BLaER1 treated with 17β-estradiol and CSF1 and Interleukin-3, amounts not matched to agents 10 nM and 100 nM (cell line): ENCODE results near the gene ANKRD30A.
"Not testable (repeated sequence)": the region's sequence is repeated elsewhere in the genome, so short reads cannot be mapped to it uniquely, and the experiment has no call there.

Experiments
- H3K27ac ChIP-seq, 11 experiments: shearing (Covaris generic); formaldehyde crosslinking; 2 replicates each; pipeline ENCODE4 v1.8.1; 2022
- H3K27me3 ChIP-seq, 11 experiments: shearing (Covaris generic); formaldehyde crosslinking; 2 replicates each; pipeline ENCODE4 v1.8.1; 2022
- H3K36me3 ChIP-seq, 11 experiments: shearing (Covaris generic); formaldehyde crosslinking; 2 replicates each; pipeline ENCODE4 v1.8.1; 2022
- H3K4me1 ChIP-seq, 10 experiments: shearing (Covaris generic); formaldehyde crosslinking; 2 replicates each; pipeline ENCODE4 v1.8.1; 2022
- H3K4me2 ChIP-seq, 11 experiments: shearing (Covaris generic); formaldehyde crosslinking; 2 replicates each; pipeline ENCODE4 v1.8.1; 2022
- H3K4me3 ChIP-seq, 10 experiments: shearing (Covaris generic); formaldehyde crosslinking; 2 replicates each; pipeline ENCODE4 v1.8.1; 2022
- H3K9ac ChIP-seq, 11 experiments: shearing (Covaris generic); formaldehyde crosslinking; 2 replicates each; pipeline ENCODE4 v1.8.1; 2022
- H3K9me3 ChIP-seq, 11 experiments: shearing (Covaris generic); formaldehyde crosslinking; replicated peaks in 1 of 11; 2 replicates each; pipeline ENCODE4 v1.8.1; 2022
- H4K20me1 ChIP-seq, 11 experiments: shearing (Covaris generic); formaldehyde crosslinking; 2 replicates each; pipeline ENCODE4 v1.8.1; 2022
- Cebpa-rat ChIP-seq, 11 experiments: shearing (Covaris generic); IDR thresholded peaks; 2 replicates each; pipeline ENCODE4 v1.8.1; 2022

Gene ANKRD30A

GRCh38 chr10:37125191-37125732 is at the start of gene ANKRD30A:
Gene ANKRD30A (plus strand): TSS chr10:37125598. CDS start chr10:37125788, 190 bp downstream.
- H3K27ac ChIP-seq: no peak within 1 kb of the TSS
- no peaks in the 10 kb centered on the region for H3K36me3 ChIP-seq
- no peak for TF ChIP-seq Cebpa-rat (IDR thresholded peaks at IDR 0.05)
- no peak within 1 kb of the TSS for H3K9ac ChIP-seq
- no peaks in the 10 kb centered on the region for H4K20me1 ChIP-seq
- H3K4me2 ChIP-seq: no peak within 1 kb of the TSS
- no peaks in the 10 kb centered on the region for H3K4me1 ChIP-seq
- no peaks in the 10 kb centered on the region for H3K27me3 ChIP-seq
- H3K9me3 ChIP-seq: peaks cover 12 to 21% (median 15%) of the 10 kb centered on the region in 11 experiments; a peak in 18 of 22 replicates
- H3K4me3 ChIP-seq: no peak within 1 kb of the TSS

- H3K4me2 ChIP-seq, H3K9ac ChIP-seq, H3K4me1 ChIP-seq, H3K36me3 ChIP-seq, H4K20me1 ChIP-seq, H3K9me3 ChIP-seq, H3K27me3 ChIP-seq, H3K4me3 ChIP-seq, H3K27ac ChIP-seq: not testable (repeated sequence)
These were observed 49.3 kb upstream of the ANKRD30A start for GRCh38 chr10:37076083-37076482.

- no peaks in the 10 kb centered on the region for H3K4me1 ChIP-seq
- no peak for TF ChIP-seq Cebpa-rat (IDR thresholded peaks at IDR 0.05)
- H3K27ac ChIP-seq: no peak overlapping the region
- H3K4me3 ChIP-seq: no peak overlapping the region
- H3K27me3 ChIP-seq: no peaks in the 10 kb centered on the region
- no peaks in the 10 kb centered on the region for H4K20me1 ChIP-seq
- no peak overlapping the region for H3K4me2 ChIP-seq
- no peaks in the 10 kb centered on the region for H3K36me3 ChIP-seq
- H3K9me3 ChIP-seq: peaks cover 7 to 27% (median 22%) of the 10 kb centered on the region in 11 experiments; a peak in 21 of 22 replicates
- H3K9ac ChIP-seq: no peak overlapping the region
These were observed 29.4 kb upstream of the ANKRD30A start for GRCh38 chr10:37095792-37096573.

- H3K27me3 ChIP-seq: no peaks in the 10 kb centered on the region
- no peaks in the 10 kb centered on the region for H4K20me1 ChIP-seq
- no peak overlapping the region for H3K27ac ChIP-seq
- no peaks in the 10 kb centered on the region for H3K36me3 ChIP-seq
- no peak for TF ChIP-seq Cebpa-rat (IDR thresholded peaks at IDR 0.05)
- H3K4me2 ChIP-seq: no peak overlapping the region
- no peak overlapping the region for H3K4me3 ChIP-seq
- no peak overlapping the region for H3K9ac ChIP-seq
- H3K4me1 ChIP-seq: no peaks in the 10 kb centered on the region
- H3K9me3 ChIP-seq: no peaks in the 10 kb centered on the region
These were observed 24.1 kb upstream of the ANKRD30A start for GRCh38 chr10:37101261-37101660.

GRCh38 chr10:37109000-37109399 is 16.4 kb upstream of the ANKRD30A start:
- Histone ChIP-seq H3K4me1 (no peaks in the 10 kb centered on the region), H3K4me2 (no peak overlapping the region), H3K27me3 (no peaks in the 10 kb centered on the region), H3K36me3 (no peaks in the 10 kb centered on the region), H3K9me3 (no peaks in the 10 kb centered on the region), H4K20me1 (no peaks in the 10 kb centered on the region), H3K27ac (no peak overlapping the region), H3K4me3 (no peak overlapping the region), H3K9ac (no peak overlapping the region)
- no peak for TF ChIP-seq Cebpa-rat (IDR thresholded peaks at IDR 0.05)

- Histone ChIP-seq H4K20me1 (no peaks in the 10 kb centered on the region), H3K27ac (no peak overlapping the region), H3K36me3 (no peaks in the 10 kb centered on the region), H3K4me3 (no peak overlapping the region), H3K9ac (no peak overlapping the region), H3K4me2 (no peak overlapping the region), H3K4me1 (no peaks in the 10 kb centered on the region), H3K9me3 (peaks cover 12 to 21% (median 15%) of the 10 kb centered on the region in 11 experiments; a peak in 18 of 22 replicates), H3K27me3 (no peaks in the 10 kb centered on the region)
- no peak for TF ChIP-seq Cebpa-rat (IDR thresholded peaks at IDR 0.05)
These were observed 866 bp upstream of the ANKRD30A start for GRCh38 chr10:37124532-37124931.

GRCh38 chr10:37125921-37126320 is 523 bp downstream of the ANKRD30A start:
- H3K9me3 ChIP-seq: peaks cover 12 to 21% (median 15%) of the 10 kb centered on the region in 11 experiments; a peak in 18 of 22 replicates
- H3K4me2 ChIP-seq: no peak overlapping the region
- H3K4me3 ChIP-seq: no peak overlapping the region
- no peaks in the 10 kb centered on the region for H4K20me1 ChIP-seq
- H3K9ac ChIP-seq: no peak overlapping the region
- no peaks in the 10 kb centered on the region for H3K27me3 ChIP-seq
- H3K36me3 ChIP-seq: no peaks in the 10 kb centered on the region
- no peaks in the 10 kb centered on the region for H3K4me1 ChIP-seq
- no peak overlapping the region for H3K27ac ChIP-seq
- no peak for TF ChIP-seq Cebpa-rat (IDR thresholded peaks at IDR 0.05)

- no peak overlapping the region for H3K4me2 ChIP-seq
These were observed 21.0 kb downstream of the ANKRD30A start for GRCh38 chr10:37146443-37146842.

GRCh38 chr10:37162430-37162829 is 37.0 kb downstream of the ANKRD30A start:
- not testable (repeated sequence) for H3K4me3 ChIP-seq, H3K4me1 ChIP-seq, H3K27me3 ChIP-seq, H4K20me1 ChIP-seq, H3K36me3 ChIP-seq, H3K9me3 ChIP-seq, H3K27ac ChIP-seq, H3K9ac ChIP-seq, H3K4me2 ChIP-seq

More at GRCh38 chr10:37146443-37146842, 21.0 kb downstream of the ANKRD30A start:
- H3K9ac ChIP-seq: no peak overlapping the region
- no peaks in the 10 kb centered on the region for H3K36me3 ChIP-seq
- no peaks in the 10 kb centered on the region for H3K27me3 ChIP-seq
- H3K9me3 ChIP-seq: no peaks in the 10 kb centered on the region
- no peak for TF ChIP-seq Cebpa-rat (IDR thresholded peaks at IDR 0.05)
- no peaks in the 10 kb centered on the region for H4K20me1 ChIP-seq
- no peaks in the 10 kb centered on the region for H3K4me1 ChIP-seq
- H3K4me3 ChIP-seq: no peak overlapping the region
- no peak overlapping the region for H3K27ac ChIP-seq

GRCh38 chr10:37171945-37172344 is 46.5 kb downstream of the ANKRD30A start:
- not testable (repeated sequence) for H3K4me3 ChIP-seq, H3K9me3 ChIP-seq, H3K27me3 ChIP-seq, H3K4me1 ChIP-seq, H3K9ac ChIP-seq, H4K20me1 ChIP-seq, H3K4me2 ChIP-seq, H3K27ac ChIP-seq, H3K36me3 ChIP-seq

GRCh38 chr10:37178296-37178695 is 52.9 kb downstream of the ANKRD30A start:
- not testable (repeated sequence) for H3K9me3 ChIP-seq, H3K4me2 ChIP-seq

GRCh38 chr10:37182719-37183118 is 57.3 kb downstream of the ANKRD30A start:
- H3K9ac ChIP-seq, H4K20me1 ChIP-seq, H3K9me3 ChIP-seq, H3K27me3 ChIP-seq, H3K36me3 ChIP-seq, H3K27ac ChIP-seq, H3K4me1 ChIP-seq, H3K4me3 ChIP-seq, H3K4me2 ChIP-seq: not testable (repeated sequence)

More at GRCh38 chr10:37178296-37178695, 52.9 kb downstream of the ANKRD30A start:
- not testable (repeated sequence) for H3K27me3 ChIP-seq, H3K4me1 ChIP-seq, H3K36me3 ChIP-seq, H4K20me1 ChIP-seq, H3K9ac ChIP-seq, H3K27ac ChIP-seq, H3K4me3 ChIP-seq
